Astrocyte of the hippocampus (primary cell): ENCODE data around the gene PIAS2.

Source experiments
- DNase-seq: peaks from one replicate; pipeline ENCODE4 v3.0.0; 2011; ENCODE audit warnings: low read depth, low spot score

PIAS2 gene

GRCh38 chr18:46761059-46761769, 156.1 kb downstream of the PIAS2 start:
- no peak for DNase-seq

GRCh38 chr18:46759890-46760289, 157.4 kb downstream of the PIAS2 start:
- no peak for DNase-seq

GRCh38 chr18:46756559-46757201, 160.6 kb downstream of the PIAS2 start, which contains the start of gene ST8SIA5:
Gene ST8SIA5 (minus strand): TSS chr18:46757053. CDS start chr18:46756508, 545 bp downstream.
- peak; percentile 48 for DNase-seq

GRCh38 chr18:46756025-46756558, 161.2 kb downstream of the PIAS2 start:
- peak; percentile 28 for DNase-seq

GRCh38 chr18:46755315-46756024, 161.8 kb downstream of the PIAS2 start:
- peak; percentile 9 for DNase-seq

- peak; percentile 14 for DNase-seq
Measured at GRCh38 chr18:46754661-46755292, 162.5 kb downstream of the PIAS2 start.

GRCh38 chr18:46754188-46754587, 163.1 kb downstream of the PIAS2 start:
- DNase-seq: no peak
